KMS-11 (cell line): ENCODE data around the gene BPGM.

Experiments used
- H2AFZ ChIP-seq: fragments of 200-600 bp; sonication (generic); 2 replicates; pipeline ENCODE4 v1.6.1; 2016; ENCODE audit warnings: antibody characterized with exemption, mixed run types, low read depth
- H3K27ac ChIP-seq: fragments of 200-600 bp; sonication (generic); 2 replicates; pipeline ENCODE4 v1.6.1; 2016; ENCODE audit warnings: mild to moderate bottlenecking, mixed run types
- H3K27me3 ChIP-seq: fragments of 200-600 bp; sonication (generic); 2 replicates; pipeline ENCODE4 v1.6.1; 2017; ENCODE audit warnings: mild to moderate bottlenecking, low read depth, mixed run types, moderate library complexity; ENCODE audit not compliant: insufficient read depth
- H3K36me3 ChIP-seq: fragments of 200-600 bp; sonication (generic); 2 replicates; pipeline ENCODE4 v1.6.1; 2017; ENCODE audit warnings: mild to moderate bottlenecking, mixed run types; ENCODE audit not compliant: insufficient read depth
- H3K4me1 ChIP-seq: fragments of 200-600 bp; sonication (generic); 2 replicates; pipeline ENCODE4 v1.6.1; 2016; ENCODE audit warnings: mild to moderate bottlenecking, low read depth, mixed run types; ENCODE audit not compliant: poor library complexity, severe bottlenecking
- H3K4me2 ChIP-seq: fragments of 200-600 bp; sonication (generic); 2 replicates; pipeline ENCODE4 v1.7.0; 2016; ENCODE audit warnings: mild to moderate bottlenecking, mixed run types
- H3K4me3 ChIP-seq: fragments of 200-600 bp; sonication (generic); IDR thresholded peaks from 2 replicates; pipeline ENCODE4 v1.6.1; 2017; ENCODE audit warnings: low read depth, low read length, mixed read lengths; ENCODE audit not compliant: insufficient read depth
- H3K79me2 ChIP-seq: fragments of 200-600 bp; sonication (generic); 2 replicates; pipeline ENCODE4 v1.6.1; 2016; ENCODE audit warnings: low read depth, mixed run types; ENCODE audit not compliant: insufficient read depth
- H3K9ac ChIP-seq: fragments of 200-600 bp; sonication (generic); 2 replicates; pipeline ENCODE4 v1.6.1; 2016; ENCODE audit warnings: mild to moderate bottlenecking, mixed run types
- H4K20me1 ChIP-seq: fragments of 200-600 bp; sonication (generic); 2 replicates; pipeline ENCODE4 v1.6.1; 2016; ENCODE audit warnings: mild to moderate bottlenecking, mixed run types; ENCODE audit not compliant: insufficient read depth
- TF ChIP-seq, protein P1 (sequence below): fragments of 200-600 bp; sonication (generic); conservative IDR thresholded peaks from 2 replicates; pipeline ENCODE4 v1.6.1; 2017; ENCODE audit warnings: low read depth, mild to moderate bottlenecking, antibody characterized with exemption, low read length, moderate library complexity, mixed read lengths

Gene BPGM

GRCh38 chr7:134651991-134652390 lies 5.3 kb downstream of the BPGM start:
- no peaks in the 10 kb centered on the region for H4K20me1 ChIP-seq
- H3K27ac ChIP-seq: no peak overlapping the region
- no peak overlapping the region for H3K4me3 ChIP-seq
- no peaks in the 10 kb centered on the region for H3K4me1 ChIP-seq
- H3K27me3 ChIP-seq: no peaks in the 10 kb centered on the region
- no peaks in the 10 kb centered on the region for H3K36me3 ChIP-seq
- TF ChIP-seq, protein P1, sequence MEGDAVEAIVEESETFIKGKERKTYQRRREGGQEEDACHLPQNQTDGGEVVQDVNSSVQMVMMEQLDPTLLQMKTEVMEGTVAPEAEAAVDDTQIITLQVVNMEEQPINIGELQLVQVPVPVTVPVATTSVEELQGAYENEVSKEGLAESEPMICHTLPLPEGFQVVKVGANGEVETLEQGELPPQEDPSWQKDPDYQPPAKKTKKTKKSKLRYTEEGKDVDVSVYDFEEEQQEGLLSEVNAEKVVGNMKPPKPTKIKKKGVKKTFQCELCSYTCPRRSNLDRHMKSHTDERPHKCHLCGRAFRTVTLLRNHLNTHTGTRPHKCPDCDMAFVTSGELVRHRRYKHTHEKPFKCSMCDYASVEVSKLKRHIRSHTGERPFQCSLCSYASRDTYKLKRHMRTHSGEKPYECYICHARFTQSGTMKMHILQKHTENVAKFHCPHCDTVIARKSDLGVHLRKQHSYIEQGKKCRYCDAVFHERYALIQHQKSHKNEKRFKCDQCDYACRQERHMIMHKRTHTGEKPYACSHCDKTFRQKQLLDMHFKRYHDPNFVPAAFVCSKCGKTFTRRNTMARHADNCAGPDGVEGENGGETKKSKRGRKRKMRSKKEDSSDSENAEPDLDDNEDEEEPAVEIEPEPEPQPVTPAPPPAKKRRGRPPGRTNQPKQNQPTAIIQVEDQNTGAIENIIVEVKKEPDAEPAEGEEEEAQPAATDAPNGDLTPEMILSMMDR: no peak
- no peak overlapping the region for H3K9ac ChIP-seq
- no peak overlapping the region for H2AFZ ChIP-seq
- no peak overlapping the region for H3K4me2 ChIP-seq
- H3K79me2 ChIP-seq: no peaks in the 10 kb centered on the region

GRCh38 chr7:134654104-134654775 lies 7.6 kb downstream of the BPGM start:
- H3K4me3 ChIP-seq: no peak overlapping the region
- no peaks in the 10 kb centered on the region for H3K4me1 ChIP-seq
- H3K4me2 ChIP-seq: no peak overlapping the region
- H3K36me3 ChIP-seq: no peaks in the 10 kb centered on the region
- H3K27ac ChIP-seq: no peak overlapping the region
- H3K79me2 ChIP-seq: no peaks in the 10 kb centered on the region
- no peaks in the 10 kb centered on the region for H3K27me3 ChIP-seq
- no peaks in the 10 kb centered on the region for H4K20me1 ChIP-seq
- no peak overlapping the region for H3K9ac ChIP-seq
- TF ChIP-seq, protein P1: no peak
- H2AFZ ChIP-seq: no peak overlapping the region

GRCh38 chr7:134657526-134657925 lies 10.9 kb downstream of the BPGM start:
- TF ChIP-seq, protein P1: no peak
- Histone ChIP-seq H3K27me3 (no peaks in the 10 kb centered on the region), H4K20me1 (no peaks in the 10 kb centered on the region), H3K4me3 (no peak overlapping the region), H3K9ac (no peak overlapping the region), H3K4me2 (no peak overlapping the region), H3K79me2 (no peaks in the 10 kb centered on the region), H3K4me1 (no peaks in the 10 kb centered on the region), H2AFZ (no peak overlapping the region), H3K27ac (no peak overlapping the region), H3K36me3 (no peaks in the 10 kb centered on the region)

DNA sequence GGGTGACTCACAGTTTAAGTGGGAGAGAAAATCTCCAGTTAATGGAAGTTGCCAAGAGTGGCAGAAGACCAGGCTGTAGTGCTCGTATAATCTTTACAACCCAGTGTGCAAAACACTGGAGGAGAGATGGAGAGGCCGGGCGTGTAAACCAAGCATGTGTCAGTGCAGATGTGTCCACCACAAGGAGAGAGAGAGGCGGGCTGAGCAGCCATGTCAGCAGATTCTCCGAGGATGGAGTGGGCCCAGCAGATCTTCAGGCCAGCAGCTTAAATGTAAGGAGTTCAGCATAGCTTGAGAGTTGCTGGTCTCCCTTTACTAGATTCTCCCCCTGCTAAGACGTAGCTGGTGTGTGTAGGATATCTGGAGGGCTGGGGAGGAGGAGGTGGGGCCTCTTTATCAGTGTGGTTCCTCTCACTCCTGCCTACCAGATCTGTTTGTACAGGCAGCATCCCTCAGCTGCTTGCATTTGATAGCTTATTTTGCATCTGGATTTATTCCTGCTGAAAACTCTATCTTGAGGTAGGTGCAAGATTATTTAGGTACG lies 13.7 kb downstream of the BPGM start:
- Histone ChIP-seq H2AFZ (no peak overlapping the region), H3K79me2 (no peaks in the 10 kb centered on the region), H3K27me3 (no peaks in the 10 kb centered on the region), H4K20me1 (no peaks in the 10 kb centered on the region), H3K27ac (no peak overlapping the region), H3K4me3 (no peak overlapping the region), H3K4me1 (no peaks in the 10 kb centered on the region), H3K9ac (no peak overlapping the region), H3K4me2 (no peak overlapping the region), H3K36me3 (no peaks in the 10 kb centered on the region)
- TF ChIP-seq, protein P1: no peak
